ENCODE data around the gene COL27A1.

DNA sequence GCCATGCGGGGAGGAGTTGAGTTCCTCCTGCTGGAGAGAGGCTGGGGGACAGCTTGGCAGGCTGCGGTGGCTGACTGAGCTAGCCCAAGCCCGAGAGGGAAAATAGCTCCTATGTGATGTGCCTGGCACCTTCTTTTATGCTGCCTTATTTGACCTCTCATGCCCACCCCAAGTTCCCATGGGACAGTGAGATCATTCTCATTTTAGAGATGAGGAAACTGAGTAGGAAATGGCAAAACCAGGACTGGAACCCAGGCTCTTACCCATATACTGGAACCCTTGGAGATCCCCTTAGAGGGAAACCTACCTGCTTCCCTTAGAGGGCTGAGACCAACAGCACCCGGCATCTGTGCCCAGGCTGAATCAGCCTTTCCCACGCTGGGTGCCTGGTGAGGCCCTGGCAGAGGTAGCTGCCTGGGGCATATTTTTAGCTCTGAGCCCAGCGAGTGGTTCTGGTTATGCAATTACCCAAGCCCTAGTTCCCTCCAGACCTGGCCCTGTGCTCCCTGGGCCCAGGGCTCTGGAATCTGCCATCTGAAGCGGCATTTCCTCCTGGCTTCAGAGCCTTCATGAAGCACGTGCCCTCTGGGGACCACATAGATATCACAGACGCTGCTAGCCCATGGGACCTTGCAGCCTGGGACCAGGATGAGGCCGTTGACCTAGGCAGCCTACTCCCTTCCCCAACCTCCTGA is 23.6 kb downstream of the COL27A1 start:
- TF ChIP-seq TAF1 (IDR thresholded peaks at IDR 0.05; ENCODE audit: borderline replicate concordance, insufficient read depth, low read length) (no peak), SIN3A (IDR thresholded peaks at IDR 0.05; ENCODE audit: borderline replicate concordance, insufficient read depth, low read length) (no peak)
- TF ChIP-seq, protein P1, sequence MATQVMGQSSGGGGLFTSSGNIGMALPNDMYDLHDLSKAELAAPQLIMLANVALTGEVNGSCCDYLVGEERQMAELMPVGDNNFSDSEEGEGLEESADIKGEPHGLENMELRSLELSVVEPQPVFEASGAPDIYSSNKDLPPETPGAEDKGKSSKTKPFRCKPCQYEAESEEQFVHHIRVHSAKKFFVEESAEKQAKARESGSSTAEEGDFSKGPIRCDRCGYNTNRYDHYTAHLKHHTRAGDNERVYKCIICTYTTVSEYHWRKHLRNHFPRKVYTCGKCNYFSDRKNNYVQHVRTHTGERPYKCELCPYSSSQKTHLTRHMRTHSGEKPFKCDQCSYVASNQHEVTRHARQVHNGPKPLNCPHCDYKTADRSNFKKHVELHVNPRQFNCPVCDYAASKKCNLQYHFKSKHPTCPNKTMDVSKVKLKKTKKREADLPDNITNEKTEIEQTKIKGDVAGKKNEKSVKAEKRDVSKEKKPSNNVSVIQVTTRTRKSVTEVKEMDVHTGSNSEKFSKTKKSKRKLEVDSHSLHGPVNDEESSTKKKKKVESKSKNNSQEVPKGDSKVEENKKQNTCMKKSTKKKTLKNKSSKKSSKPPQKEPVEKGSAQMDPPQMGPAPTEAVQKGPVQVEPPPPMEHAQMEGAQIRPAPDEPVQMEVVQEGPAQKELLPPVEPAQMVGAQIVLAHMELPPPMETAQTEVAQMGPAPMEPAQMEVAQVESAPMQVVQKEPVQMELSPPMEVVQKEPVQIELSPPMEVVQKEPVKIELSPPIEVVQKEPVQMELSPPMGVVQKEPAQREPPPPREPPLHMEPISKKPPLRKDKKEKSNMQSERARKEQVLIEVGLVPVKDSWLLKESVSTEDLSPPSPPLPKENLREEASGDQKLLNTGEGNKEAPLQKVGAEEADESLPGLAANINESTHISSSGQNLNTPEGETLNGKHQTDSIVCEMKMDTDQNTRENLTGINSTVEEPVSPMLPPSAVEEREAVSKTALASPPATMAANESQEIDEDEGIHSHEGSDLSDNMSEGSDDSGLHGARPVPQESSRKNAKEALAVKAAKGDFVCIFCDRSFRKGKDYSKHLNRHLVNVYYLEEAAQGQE (IDR thresholded peaks at IDR 0.05; ENCODE audit: insufficient read depth in 1 of 2, low read depth in 2 of 2, low read length in 2 of 2) = no peak
